ENCODE measurements around the gene ZFAND3. TPM values are rescaled to one million over a fixed set of nuclear protein-coding genes. Genes with fewer than 3 reads are reported as not detected.

ZFAND3 gene
- total and polyA plus RNA-seq, 2 experiments from 2014 or later = 36.5 to 50.0 TPM

DNA sequence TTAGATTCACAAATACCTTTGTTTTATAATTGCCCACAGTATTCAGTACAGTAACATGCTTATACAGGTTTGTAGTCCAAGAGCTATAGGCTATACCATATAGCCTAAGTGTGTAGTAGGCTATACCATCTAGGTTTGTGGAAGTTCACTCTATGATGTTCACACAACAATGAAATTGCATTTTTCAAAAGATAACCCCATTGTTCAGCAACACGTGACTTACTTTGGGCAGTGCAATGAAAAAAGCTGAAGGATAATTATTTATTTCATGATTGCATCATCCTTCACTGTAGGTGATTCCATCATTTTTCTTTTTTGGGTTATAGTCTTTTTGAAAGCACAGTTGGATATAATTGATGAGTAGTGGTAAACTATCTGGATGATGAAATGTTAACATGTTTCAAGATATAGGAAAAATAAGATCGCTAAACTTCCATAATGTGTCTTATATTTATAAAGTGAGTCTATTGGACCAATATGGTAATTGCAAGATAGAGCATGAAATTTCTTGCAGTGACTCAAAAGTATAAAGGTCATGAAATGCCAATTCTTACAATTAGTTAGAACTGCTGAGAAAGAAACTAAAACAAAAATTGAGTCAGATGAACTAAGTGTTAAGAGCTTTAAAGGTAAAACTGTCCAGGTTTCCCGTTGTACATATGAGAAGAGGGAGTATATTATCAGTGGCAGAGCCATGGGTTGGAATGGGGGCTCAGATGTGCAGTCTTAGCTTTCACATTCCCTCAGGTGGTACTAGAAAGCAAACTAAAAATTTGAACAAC lies 164.4 kb downstream of the ZFAND3 start:
- H3K79me2 ChIP-seq = peaks cover 97% of the 10 kb centered on the region
- no peak overlapping the region for H3K4me3 ChIP-seq
- no peak overlapping the region for H3K4me2 ChIP-seq
- H3K36me3 ChIP-seq (replicated peaks; ENCODE audit: insufficient read depth, low read depth) = no peaks in the 10 kb centered on the region
- no peak overlapping the region for H2AFZ ChIP-seq
- H3K4me1 ChIP-seq (ENCODE audit: insufficient read depth) = peaks cover 19% of the 10 kb centered on the region
- H3K27ac ChIP-seq = no peak overlapping the region
- no peak for DNase-seq (ENCODE audit: low spot score)
- peaks cover 96% of the 10 kb centered on the region for H4K20me1 ChIP-seq (ENCODE audit: insufficient read depth, poor library complexity, severe bottlenecking)
- H3K27me3 ChIP-seq = no peaks in the 10 kb centered on the region
- TF ChIP-seq, protein P1, sequence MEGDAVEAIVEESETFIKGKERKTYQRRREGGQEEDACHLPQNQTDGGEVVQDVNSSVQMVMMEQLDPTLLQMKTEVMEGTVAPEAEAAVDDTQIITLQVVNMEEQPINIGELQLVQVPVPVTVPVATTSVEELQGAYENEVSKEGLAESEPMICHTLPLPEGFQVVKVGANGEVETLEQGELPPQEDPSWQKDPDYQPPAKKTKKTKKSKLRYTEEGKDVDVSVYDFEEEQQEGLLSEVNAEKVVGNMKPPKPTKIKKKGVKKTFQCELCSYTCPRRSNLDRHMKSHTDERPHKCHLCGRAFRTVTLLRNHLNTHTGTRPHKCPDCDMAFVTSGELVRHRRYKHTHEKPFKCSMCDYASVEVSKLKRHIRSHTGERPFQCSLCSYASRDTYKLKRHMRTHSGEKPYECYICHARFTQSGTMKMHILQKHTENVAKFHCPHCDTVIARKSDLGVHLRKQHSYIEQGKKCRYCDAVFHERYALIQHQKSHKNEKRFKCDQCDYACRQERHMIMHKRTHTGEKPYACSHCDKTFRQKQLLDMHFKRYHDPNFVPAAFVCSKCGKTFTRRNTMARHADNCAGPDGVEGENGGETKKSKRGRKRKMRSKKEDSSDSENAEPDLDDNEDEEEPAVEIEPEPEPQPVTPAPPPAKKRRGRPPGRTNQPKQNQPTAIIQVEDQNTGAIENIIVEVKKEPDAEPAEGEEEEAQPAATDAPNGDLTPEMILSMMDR (IDR thresholded peaks at IDR 0.05; ENCODE audit: poor library complexity) = no peak
- TF ChIP-seq EZH2 (IDR thresholded peaks at IDR 0.05; ENCODE audit: borderline replicate concordance) = no peak
- TF ChIP-seq EZH2phosphoT487 (IDR thresholded peaks at IDR 0.05; ENCODE audit: low read depth, severe bottlenecking, unreplicated experiment) = no peak
- WGBS (ENCODE audit: low lambda C conversion rate, missing lambda C conversion rate) = 96% methylated on average over 3 of the region's 3 CpGs
- H3K9me2 ChIP-seq (replicated peaks; ENCODE audit: insufficient read depth) = no peaks in the 10 kb centered on the region
- H3K9me3 ChIP-seq (ENCODE audit: low read depth) = no peaks in the 10 kb centered on the region

DNA sequence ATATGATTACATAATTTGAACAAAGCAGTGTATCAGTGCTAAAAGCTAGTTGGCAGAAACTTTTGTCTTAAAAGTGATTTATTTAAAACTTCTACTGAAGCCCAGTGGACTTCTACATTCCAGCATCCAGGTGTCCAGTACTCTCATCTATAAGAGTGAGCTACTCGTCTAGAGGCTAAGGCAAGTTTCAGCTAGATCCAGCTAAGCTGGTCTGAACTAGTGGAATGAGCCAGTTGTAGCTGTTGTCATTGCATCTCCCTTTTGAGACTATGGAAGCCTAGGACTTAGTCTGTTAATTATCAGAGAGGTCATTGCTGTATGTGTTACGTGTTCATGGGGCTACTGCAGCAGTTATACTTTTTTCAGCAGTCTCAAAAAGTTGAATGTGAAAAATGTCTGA lies 165.1 kb downstream of the ZFAND3 start:
- Histone ChIP-seq H3K79me2 (peaks cover 97% of the 10 kb centered on the region), H3K9me3 (ENCODE audit: low read depth) (no peaks in the 10 kb centered on the region), H3K4me2 (no peak overlapping the region), H3K9me2 (replicated peaks; ENCODE audit: insufficient read depth) (no peaks in the 10 kb centered on the region), H3K36me3 (replicated peaks; ENCODE audit: insufficient read depth, low read depth) (no peaks in the 10 kb centered on the region), H3K27ac (no peak overlapping the region), H4K20me1 (ENCODE audit: insufficient read depth, poor library complexity, severe bottlenecking) (peaks cover 96% of the 10 kb centered on the region), H3K4me1 (ENCODE audit: insufficient read depth) (peaks cover 19% of the 10 kb centered on the region), H3K27me3 (no peaks in the 10 kb centered on the region), H2AFZ (no peak overlapping the region), H3K4me3 (no peak overlapping the region)
- TF ChIP-seq, protein P1 (IDR thresholded peaks at IDR 0.05; ENCODE audit: poor library complexity) = no peak
- TF ChIP-seq EZH2 (IDR thresholded peaks at IDR 0.05; ENCODE audit: borderline replicate concordance) (no peak), EZH2phosphoT487 (IDR thresholded peaks at IDR 0.05; ENCODE audit: low read depth, severe bottlenecking, unreplicated experiment) (no peak)
- 78% methylated on average over 2 of the region's 2 CpGs for WGBS (ENCODE audit: low lambda C conversion rate, missing lambda C conversion rate)
- DNase-seq (ENCODE audit: low spot score) = no peak

DNA sequence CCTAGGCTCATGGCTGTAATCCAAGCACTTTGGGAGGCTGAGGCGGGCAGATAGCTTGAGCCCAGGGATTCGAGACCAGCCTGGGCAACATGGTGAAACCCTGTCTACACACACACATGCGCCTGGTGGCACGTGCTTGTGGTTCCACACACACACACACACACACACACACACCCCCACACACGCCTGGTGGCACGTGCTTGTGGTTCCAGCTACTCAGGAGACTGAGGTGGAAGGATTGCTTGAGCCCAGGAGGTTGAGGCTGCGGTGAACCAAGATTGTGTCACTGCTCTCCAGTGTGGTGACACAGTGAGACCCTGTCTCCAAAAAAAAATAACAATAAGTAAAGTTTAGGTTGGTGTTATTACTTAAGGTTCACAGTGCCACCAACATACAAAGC lies 165.8 kb downstream of the ZFAND3 start:
- 90% methylated on average over 7 of the region's 7 CpGs for WGBS (ENCODE audit: low lambda C conversion rate, missing lambda C conversion rate)
- peaks cover 97% of the 10 kb centered on the region for H3K79me2 ChIP-seq
- H3K4me3 ChIP-seq = no peak overlapping the region
- H3K27me3 ChIP-seq = no peaks in the 10 kb centered on the region
- H3K9me3 ChIP-seq (ENCODE audit: low read depth) = no peaks in the 10 kb centered on the region
- no peak overlapping the region for H3K27ac ChIP-seq
- no peak overlapping the region for H3K4me2 ChIP-seq
- H3K4me1 ChIP-seq (ENCODE audit: insufficient read depth) = peaks cover 19% of the 10 kb centered on the region
- H3K36me3 ChIP-seq (replicated peaks; ENCODE audit: insufficient read depth, low read depth) = no peaks in the 10 kb centered on the region
- H3K9me2 ChIP-seq (replicated peaks; ENCODE audit: insufficient read depth) = no peaks in the 10 kb centered on the region
- DNase-seq (ENCODE audit: low spot score) = no peak
- no peak overlapping the region for H2AFZ ChIP-seq
- TF ChIP-seq, protein P1 (IDR thresholded peaks at IDR 0.05; ENCODE audit: poor library complexity) = no peak
- TF ChIP-seq EZH2phosphoT487 (IDR thresholded peaks at IDR 0.05; ENCODE audit: low read depth, severe bottlenecking, unreplicated experiment) (no peak), EZH2 (IDR thresholded peaks at IDR 0.05; ENCODE audit: borderline replicate concordance) (no peak)
- H4K20me1 ChIP-seq (ENCODE audit: insufficient read depth, poor library complexity, severe bottlenecking) = peaks cover 96% of the 10 kb centered on the region

Data from hepatocyte (in vitro differentiated cells).